D721Med (cell line): ENCODE measurements around the gene MYH10.

ENCODE experiments used
- DNase-seq: peaks from one replicate; pipeline ENCODE4 v3.0.0; 2011; ENCODE audit warnings: low spot score; ENCODE audit not compliant: insufficient read length
- FAIRE-seq: peaks from 2 replicates; lab custom pipeline; 2011; peaks lifted over from hg19 to GRCh38; lab: Jason Lieb, UNC
- TF ChIP-seq, protein P1 (sequence below): IDR thresholded peaks from 2 replicates; pipeline ENCODE4 v1.5.1; 2012; ENCODE audit warnings: mild to moderate bottlenecking, control low read depth; ENCODE audit not compliant: insufficient read depth; ENCODE audit errors: missing control alignments

The MYH10 gene

DNA sequence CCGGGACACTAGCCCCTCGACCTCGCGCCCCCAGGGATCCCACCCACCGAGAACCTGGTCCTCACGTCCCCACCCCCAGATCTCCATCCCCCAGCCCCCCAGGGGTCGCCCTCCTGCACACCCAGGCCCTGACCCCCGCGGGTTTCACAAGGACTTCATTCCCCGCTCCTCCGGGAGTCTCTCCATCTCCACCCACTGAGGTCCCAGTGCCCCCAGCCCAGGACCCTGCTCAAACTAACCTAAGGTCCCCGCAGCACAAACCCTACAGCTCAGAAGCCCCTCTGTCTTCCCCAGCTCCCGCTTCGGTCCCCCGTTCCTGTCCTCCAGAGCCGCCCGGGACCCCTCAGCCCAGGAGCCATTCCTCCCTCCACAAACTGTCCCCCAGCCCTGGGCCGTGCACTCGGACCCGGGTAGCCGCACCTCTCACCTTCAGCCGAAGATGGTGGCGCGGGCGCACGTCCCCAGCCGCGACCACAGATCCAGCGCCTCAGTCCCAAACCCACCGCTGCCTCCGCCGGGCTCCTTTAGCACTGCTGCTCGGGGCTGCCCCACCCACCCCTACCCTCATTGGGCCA lies at the start of gene MYH10:
MYH10 (minus strand) TSS at position 499 of the 575 bp plus-strand sequence. CDS start 7,479 bp downstream, outside the sequence.
- TF ChIP-seq, protein P1, sequence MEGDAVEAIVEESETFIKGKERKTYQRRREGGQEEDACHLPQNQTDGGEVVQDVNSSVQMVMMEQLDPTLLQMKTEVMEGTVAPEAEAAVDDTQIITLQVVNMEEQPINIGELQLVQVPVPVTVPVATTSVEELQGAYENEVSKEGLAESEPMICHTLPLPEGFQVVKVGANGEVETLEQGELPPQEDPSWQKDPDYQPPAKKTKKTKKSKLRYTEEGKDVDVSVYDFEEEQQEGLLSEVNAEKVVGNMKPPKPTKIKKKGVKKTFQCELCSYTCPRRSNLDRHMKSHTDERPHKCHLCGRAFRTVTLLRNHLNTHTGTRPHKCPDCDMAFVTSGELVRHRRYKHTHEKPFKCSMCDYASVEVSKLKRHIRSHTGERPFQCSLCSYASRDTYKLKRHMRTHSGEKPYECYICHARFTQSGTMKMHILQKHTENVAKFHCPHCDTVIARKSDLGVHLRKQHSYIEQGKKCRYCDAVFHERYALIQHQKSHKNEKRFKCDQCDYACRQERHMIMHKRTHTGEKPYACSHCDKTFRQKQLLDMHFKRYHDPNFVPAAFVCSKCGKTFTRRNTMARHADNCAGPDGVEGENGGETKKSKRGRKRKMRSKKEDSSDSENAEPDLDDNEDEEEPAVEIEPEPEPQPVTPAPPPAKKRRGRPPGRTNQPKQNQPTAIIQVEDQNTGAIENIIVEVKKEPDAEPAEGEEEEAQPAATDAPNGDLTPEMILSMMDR, result no peak
- FAIRE-seq (no peak), DNase-seq (no peak)

DNA sequence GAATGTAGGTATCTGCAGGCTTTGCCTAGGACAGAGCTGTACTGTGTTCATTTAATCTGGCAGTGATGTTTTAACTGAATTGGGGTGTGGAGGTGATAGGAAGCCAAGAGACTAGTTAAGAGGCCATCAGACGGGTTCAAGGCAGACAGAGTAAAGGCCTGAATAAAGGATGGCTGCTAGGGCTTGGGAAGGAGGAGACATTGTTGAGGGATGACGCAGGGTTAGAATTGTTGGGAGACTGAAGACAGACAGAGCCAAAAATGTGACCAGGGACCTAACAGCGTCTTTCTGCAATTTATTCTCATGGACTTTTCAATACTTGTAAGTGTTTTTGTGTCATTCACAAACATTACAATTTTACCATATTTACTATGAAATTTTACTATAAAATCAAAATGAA lies 48.6 kb upstream of the MYH10 start:
- TF ChIP-seq, protein P1, result no peak
- DNase-seq, result no peak
- FAIRE-seq, result no peak

DNA sequence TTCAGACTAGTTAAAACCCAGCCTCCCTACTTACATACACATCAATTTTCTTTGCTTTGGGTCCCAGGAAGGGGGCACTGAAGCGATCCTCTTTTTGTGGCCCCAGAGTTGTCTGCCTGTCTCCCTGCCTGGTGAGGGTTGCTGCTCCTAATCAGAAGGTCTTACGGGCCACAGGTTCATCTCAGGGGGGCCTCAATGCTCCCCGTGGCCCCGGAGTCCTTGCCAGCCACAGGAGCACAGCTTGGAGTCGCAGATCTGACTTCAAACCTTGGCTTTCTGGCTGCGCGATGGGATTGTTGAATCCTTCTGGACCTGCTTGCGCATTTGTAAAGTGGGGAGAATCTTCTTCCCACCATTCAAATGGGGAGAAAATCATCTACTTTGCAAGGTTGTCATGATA lies 44.8 kb upstream of the MYH10 start:
- DNase-seq, result no peak
- TF ChIP-seq, protein P1, result no peak
- no peak for FAIRE-seq

DNA sequence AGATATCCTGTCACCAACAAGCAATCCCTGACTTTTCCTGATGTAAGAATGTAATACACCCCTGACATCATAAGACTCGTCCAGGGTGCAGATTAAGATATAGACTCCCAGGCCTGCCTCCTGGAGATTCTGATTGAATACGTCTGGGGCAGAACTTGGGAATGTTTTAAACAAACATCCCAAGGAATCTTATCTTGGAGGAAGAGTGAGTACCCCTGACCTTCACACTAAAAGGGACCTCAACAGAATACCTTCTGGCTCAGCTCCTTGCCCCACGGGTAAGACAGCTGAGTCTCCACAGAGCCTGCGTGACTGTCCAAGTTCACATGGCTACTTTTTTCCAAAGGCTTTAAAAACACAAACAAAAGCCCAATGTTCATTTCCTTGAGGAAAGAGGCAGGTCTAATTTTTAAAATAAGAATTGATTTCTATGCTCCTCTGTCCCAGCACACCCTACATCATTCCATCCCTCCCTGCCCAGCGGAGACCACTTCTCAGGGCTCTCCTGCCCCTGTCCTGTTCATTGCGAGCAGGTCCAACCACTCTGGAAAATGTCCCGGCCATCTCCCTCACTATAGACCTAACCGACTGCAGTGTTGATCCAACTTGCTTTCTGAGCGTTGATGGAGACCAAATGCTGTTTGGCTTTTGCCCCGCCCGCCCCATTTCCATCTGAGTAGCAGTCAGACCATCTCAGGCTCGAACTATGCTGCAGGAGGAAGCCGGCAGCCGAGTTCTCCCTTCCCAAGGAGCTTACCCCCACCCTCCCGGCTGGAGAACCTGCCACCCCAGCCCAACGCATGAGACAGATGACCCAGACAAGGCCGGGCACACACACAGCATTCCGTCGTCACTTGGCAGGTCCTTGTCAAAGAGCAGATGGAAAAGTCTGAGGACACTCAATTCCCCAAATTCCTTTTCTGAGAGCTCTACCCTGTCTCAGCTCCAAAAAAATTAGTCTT lies 44.1 kb upstream of the MYH10 start:
- FAIRE-seq (no peak), DNase-seq (no peak)
- TF ChIP-seq, protein P1, result no peak

DNA sequence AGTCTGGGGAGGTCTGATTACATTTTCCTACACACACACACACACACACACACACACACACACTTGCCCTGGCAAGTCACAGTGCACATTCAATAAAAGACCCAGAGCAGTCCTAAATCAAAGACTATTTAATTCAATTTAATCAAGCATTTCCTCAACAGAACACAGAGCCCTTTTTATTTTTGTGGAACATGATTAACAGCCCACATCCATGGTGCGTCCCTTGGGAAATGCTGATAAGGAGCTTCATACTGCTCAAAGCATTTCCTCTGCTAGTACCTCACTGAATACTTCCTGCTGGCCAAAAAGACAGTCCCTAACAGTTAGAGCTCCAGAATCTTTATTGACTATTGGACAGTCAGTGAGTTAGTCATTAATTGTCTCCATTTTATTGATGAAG lies 43.1 kb upstream of the MYH10 start:
- no peak for FAIRE-seq
- TF ChIP-seq, protein P1, result no peak
- DNase-seq, result no peak

DNA sequence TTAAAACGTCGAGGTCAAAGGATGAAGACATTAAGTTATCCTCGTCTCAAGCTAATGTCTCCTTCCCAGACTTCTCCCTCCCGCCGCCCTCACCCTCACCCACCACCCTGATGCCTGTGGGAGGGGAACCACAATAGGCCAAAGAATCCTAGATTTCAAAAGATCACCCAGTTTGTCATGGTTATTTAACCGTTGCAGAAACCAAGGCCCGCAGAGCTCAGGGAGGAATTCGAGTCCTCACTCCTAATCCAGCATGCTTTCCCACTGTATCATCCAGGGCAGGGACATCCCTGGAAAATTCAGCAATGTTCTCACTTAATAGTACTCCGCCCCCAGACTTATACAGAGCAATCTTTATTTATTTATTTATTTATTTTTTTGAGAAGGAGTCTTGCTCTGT lies 41.8 kb upstream of the MYH10 start:
- TF ChIP-seq, protein P1, result no peak
- FAIRE-seq, result no peak
- DNase-seq, result no peak

DNA sequence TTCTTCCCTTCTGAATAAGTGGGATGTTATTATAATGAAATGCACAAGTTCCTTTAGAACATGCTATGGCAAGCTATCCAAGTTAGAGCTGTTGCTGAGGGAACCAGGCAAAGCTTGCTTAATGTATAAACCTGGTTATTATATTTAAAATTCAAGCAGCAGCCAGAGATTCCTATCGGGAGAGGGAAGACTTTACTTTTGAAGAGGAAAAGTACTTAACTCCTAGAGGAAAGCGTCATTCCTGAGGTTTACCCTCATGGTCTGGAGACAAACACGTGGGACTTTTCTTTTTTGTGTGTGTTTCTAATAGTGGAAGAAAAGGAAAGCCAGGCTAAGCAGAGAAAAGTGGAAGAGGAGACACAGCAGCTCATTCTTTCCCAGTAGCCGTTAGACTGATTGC lies 39.9 kb upstream of the MYH10 start:
- FAIRE-seq, result no peak

More for the DNA sequence above, 39.9 kb upstream of the MYH10 start:
- TF ChIP-seq, protein P1, result no peak
- DNase-seq, result no peak
